A673 (cell line): ENCODE data around the gene CTPS2.

Source experiments
- CTCF ChIP-seq: fragments of 300-800, 200-600 bp; sonication (generic); conservative IDR thresholded peaks from 2 replicates; pipeline ENCODE4 v1.5.1; 2017; ENCODE audit warnings: low read depth, mild to moderate bottlenecking, antibody characterized with exemption, low read length, moderate library complexity, mixed read lengths
- EZH2 ChIP-seq: fragments of 200-600 bp; sonication (generic); IDR thresholded peaks from 2 replicates; pipeline ENCODE4 v1.6.1; 2017; ENCODE audit warnings: borderline replicate concordance, low read depth, mild to moderate bottlenecking, mixed read lengths, antibody characterized with exemption, low read length; ENCODE audit not compliant: poor library complexity, severe bottlenecking

- no peak for TF ChIP-seq CTCF
- TF ChIP-seq EZH2: no peak
Observed at GRCh38 chrX:16737024-16737423, 24.6 kb upstream of the CTPS2 start.
